Caco-2 (cell line): ENCODE results near the gene SEC22A. TPM values are rescaled to one million over a fixed set of nuclear protein-coding genes. Genes with fewer than 3 reads are reported as not detected.

Experiments used
- BruUV-seq: library from RNA; stranded (reverse); fragments of 400-500 nt; replicated peaks from 2 replicates; lab custom pipeline; 2021; lab: Mats Ljungman, UMichigan
- CTCF ChIA-PET: fragments of 300-600 bp; sonication (Branson Sonifier 250); formaldehyde crosslinking; loops from one replicate; lab custom pipeline; 2022; ENCODE audit warnings: antibody characterized with exemption; lab: Charles Lee
- POLR2A ChIA-PET: fragments of 300-600 bp; sonication (Branson Sonifier 250); formaldehyde crosslinking; loops from one replicate; lab custom pipeline; 2022; ENCODE audit warnings: antibody characterized with exemption; lab: Charles Lee
- DNase-seq, 2 experiments: peaks; one replicate each; pipeline versions ENCODE4 v3.0.0 to v3.0.0-alpha.2; 2020 to 2022
- H3K27me3 ChIP-seq: replicated peaks from 2 replicates; pipeline ENCODE4 v1.6.0; 2011; ENCODE audit warnings: low read length; ENCODE audit not compliant: control insufficient read depth, insufficient read depth
- H3K36me3 ChIP-seq: 2 replicates; pipeline ENCODE4 v1.5.1; 2011; ENCODE audit warnings: low read length; ENCODE audit not compliant: control insufficient read depth, insufficient read depth
- H3K4me1 ChIP-seq: fragments of 250-450 bp; sonication (Bioruptor Pico); 2 replicates; pipeline ENCODE4 v1.5.1; 2020; ENCODE audit warnings: mild to moderate bottlenecking
- H3K4me3 ChIP-seq: 2 replicates; pipeline ENCODE4 v1.5.1; 2011; ENCODE audit warnings: low read depth, mild to moderate bottlenecking, control low read depth, low read length
- H3K9me3 ChIP-seq: fragments of 250-450 bp; sonication (Bioruptor Pico); 2 replicates; pipeline ENCODE4 v1.5.1; 2020; ENCODE audit warnings: mild to moderate bottlenecking, moderate library complexity
- H3K27ac Mint-ChIP-seq: one replicate; pipeline ENCODE4 v1.8.0; 2022; ENCODE audit warnings: mixed read lengths; ENCODE audit not compliant: unreplicated experiment
- H3K27me3 Mint-ChIP-seq: one replicate; pipeline ENCODE4 v1.8.0; 2022; ENCODE audit warnings: mixed read lengths; ENCODE audit not compliant: insufficient read depth, unreplicated experiment
- H3K36me3 Mint-ChIP-seq: one replicate; pipeline ENCODE4 v1.8.0; 2022; ENCODE audit warnings: mild to moderate bottlenecking, mixed read lengths; ENCODE audit not compliant: insufficient read depth, unreplicated experiment
- H3K4me1 Mint-ChIP-seq: one replicate; pipeline ENCODE4 v1.8.0; 2022; ENCODE audit warnings: low read depth, mixed read lengths; ENCODE audit not compliant: unreplicated experiment
- H3K4me3 Mint-ChIP-seq: one replicate; pipeline ENCODE4 v1.8.0; 2022; ENCODE audit warnings: mild to moderate bottlenecking, moderate library complexity, mixed read lengths; ENCODE audit not compliant: unreplicated experiment
- H3K9me3 Mint-ChIP-seq: one replicate; pipeline ENCODE4 v1.8.0; 2022; ENCODE audit warnings: mixed read lengths; ENCODE audit not compliant: unreplicated experiment
- CTCF ChIP-seq, 2 experiments: fragments of 200-600 bp in 1 of 2; IDR thresholded peaks; 1 replicate in 1 of 2; 2 replicates in 1 of 2; pipeline versions ENCODE4 v1.5.1 to v1.8.0; 2011 to 2022; ENCODE audit warnings: antibody characterized with exemption in 1 of 2, control low read depth in 1 of 2, inconsistent platforms in 1 of 2, low read depth in 1 of 2, low read length in 1 of 2, mild to moderate bottlenecking in 1 of 2, moderate library complexity in 1 of 2; ENCODE audit not compliant: insufficient read depth in 1 of 2, severe bottlenecking in 1 of 2, unreplicated experiment in 1 of 2
- intact Hi-C: fragments of 100-400 bp; cut with micrococcal nuclease; formaldehyde crosslinking; loops from one replicate; pipeline ENCODE4 v1.10.0; 2022; ENCODE audit not compliant: unreplicated experiment
- total RNA-seq: library from RNA; stranded (reverse); gene quantifications from 2 replicates; pipeline ENCODE4 v1.2.3, GENCODE V29; 2022

The SEC22A gene
- total RNA-seq, 1 experiment from 2014 or later, result 17.7 TPM

GRCh38 chr3:123283657-123284398 is 82.1 kb downstream of the SEC22A start:
- Histone ChIP-seq H3K36me3 (no peaks in the 10 kb centered on the region), H3K4me1 (no peaks in the 10 kb centered on the region), H3K9me3 (no peaks in the 10 kb centered on the region), H3K4me3 (no peak overlapping the region), H3K27me3 (no peaks in the 10 kb centered on the region)
- H3K27ac Mint-ChIP-seq, result no peak overlapping the region
- POLR2A ChIA-PET, result no interaction called here
- intact Hi-C loops, result no loop called here
- TF ChIP-seq CTCF (IDR thresholded peaks at IDR 0.05; ENCODE audit: insufficient read depth in 1 of 2, low read depth in 1 of 2, low read length in 1 of 2, severe bottlenecking in 1 of 2, unreplicated experiment in 1 of 2), result no peak
- H3K27me3 Mint-ChIP-seq, result peaks cover 2% of the 10 kb centered on the region
- no peaks in the 10 kb centered on the region for H3K9me3 Mint-ChIP-seq
- H3K4me1 Mint-ChIP-seq, result no peaks in the 10 kb centered on the region
- BruUV-seq, result no TSS peak
- no peak overlapping the region for H3K4me3 Mint-ChIP-seq
- no peak for DNase-seq
- no peaks in the 10 kb centered on the region for H3K36me3 Mint-ChIP-seq
- CTCF ChIA-PET, result no interaction called here

- no peak for TF ChIP-seq CTCF (IDR thresholded peaks at IDR 0.05; ENCODE audit: insufficient read depth in 1 of 2, low read depth in 1 of 2, low read length in 1 of 2, severe bottlenecking in 1 of 2, unreplicated experiment in 1 of 2)
- Mint-ChIP-seq H3K36me3 (no peaks in the 10 kb centered on the region), H3K4me1 (no peaks in the 10 kb centered on the region), H3K9me3 (no peaks in the 10 kb centered on the region), H3K4me3 (no peak overlapping the region), H3K27me3 (peaks cover 3% of the 10 kb centered on the region), H3K27ac (no peak overlapping the region)
- ChIA-PET POLR2A (no interaction called here), CTCF (no interaction called here)
- no peaks in the 10 kb centered on the region for H3K4me1 ChIP-seq
- H3K36me3 ChIP-seq, result no peaks in the 10 kb centered on the region
- intact Hi-C loops, result no loop called here
- no TSS peak for BruUV-seq
- H3K27me3 ChIP-seq, result no peaks in the 10 kb centered on the region
- no peak for DNase-seq
- no peak overlapping the region for H3K4me3 ChIP-seq
- H3K9me3 ChIP-seq, result no peaks in the 10 kb centered on the region
These were observed 82.8 kb downstream of the SEC22A start for GRCh38 chr3:123284399-123285010.

GRCh38 chr3:123285066-123285465 is 83.3 kb downstream of the SEC22A start:
- Mint-ChIP-seq H3K4me1 (no peaks in the 10 kb centered on the region), H3K36me3 (no peaks in the 10 kb centered on the region), H3K27ac (no peak overlapping the region), H3K4me3 (no peak overlapping the region), H3K27me3 (peaks cover 3% of the 10 kb centered on the region), H3K9me3 (no peaks in the 10 kb centered on the region)
- DNase-seq, result no peak
- ChIA-PET CTCF (interaction anchor here (0.6 kb wide), 1 partner anchor 16 kb away, joined by 10 read pairs; no protein-coding TSS in a partner anchor), POLR2A (no interaction called here)
- no peak overlapping the region for H3K4me3 ChIP-seq
- no peaks in the 10 kb centered on the region for H3K4me1 ChIP-seq
- no peaks in the 10 kb centered on the region for H3K9me3 ChIP-seq
- TF ChIP-seq CTCF (IDR thresholded peaks at IDR 0.05; ENCODE audit: insufficient read depth in 1 of 2, low read depth in 1 of 2, low read length in 1 of 2, severe bottlenecking in 1 of 2, unreplicated experiment in 1 of 2), result no peak
- H3K36me3 ChIP-seq, result no peaks in the 10 kb centered on the region
- intact Hi-C loops, result no loop called here
- no peaks in the 10 kb centered on the region for H3K27me3 ChIP-seq
- BruUV-seq, result no TSS peak
